Lower lobe of right lung (tissue), 2 donors: ENCODE results near the gene THTPA. TPM values are rescaled to one million over a fixed set of nuclear protein-coding genes. Genes with fewer than 3 reads are reported as not detected.

Experiments
- ATAC-seq, 2 donors: fragments of 200-7000 bp; cut with Tn5 transposase; one replicate each; pipeline ENCODE4 v1.9.1; 2020 to 2022; ENCODE audit warnings: mild to moderate bottlenecking in 2 of 2, moderate library complexity in 2 of 2
- DNase-seq: peaks from one replicate; pipeline ENCODE4 v3.0.0-alpha.2; 2020
- H3K27ac ChIP-seq: fragments of 200-600 bp; one replicate; pipeline ENCODE4 v1.8.0; 2022
- H3K27me3 ChIP-seq: fragments of 200-600 bp; one replicate; pipeline ENCODE4 v1.8.0; 2022; ENCODE audit warnings: low read depth
- H3K36me3 ChIP-seq: fragments of 200-600 bp; one replicate; pipeline ENCODE4 v1.8.0; 2022; ENCODE audit warnings: mild to moderate bottlenecking
- H3K4me1 ChIP-seq: fragments of 200-600 bp; one replicate; pipeline ENCODE4 v1.8.0; 2022
- H3K4me3 ChIP-seq: fragments of 200-600 bp; one replicate; pipeline ENCODE4 v1.8.0; 2022; ENCODE audit warnings: mild to moderate bottlenecking
- H3K9me3 ChIP-seq: fragments of 200-600 bp; one replicate; pipeline ENCODE4 v1.8.0; 2022
- intact Hi-C: fragments of 100-400 bp; cut with DNase I; formaldehyde crosslinking; loops from one replicate; pipeline ENCODE4 v1.11.0; 2022
- total RNA-seq: library from RNA; stranded (reverse); fragmentation: NEBNext Ultra II Directional; extraction: Animal tissue kit (Norgen Biotek cat#: 25700); gene quantifications from one replicate; pipeline ENCODE4 v1.2.1, GENCODE V29; 2021
- TF ChIP-seq, protein P1 (sequence below): fragments of 200-600 bp; IDR thresholded peaks from one replicate; pipeline ENCODE4 v1.8.0; 2022; ENCODE audit warnings: antibody characterized with exemption, mild to moderate bottlenecking
- donor health status: DM: no; HTN: yes; CAD: no; lungs with severe emphysema.

Gene THTPA
- total RNA-seq, 1 donor from 2014 or later, result 19.1 TPM

DNA sequence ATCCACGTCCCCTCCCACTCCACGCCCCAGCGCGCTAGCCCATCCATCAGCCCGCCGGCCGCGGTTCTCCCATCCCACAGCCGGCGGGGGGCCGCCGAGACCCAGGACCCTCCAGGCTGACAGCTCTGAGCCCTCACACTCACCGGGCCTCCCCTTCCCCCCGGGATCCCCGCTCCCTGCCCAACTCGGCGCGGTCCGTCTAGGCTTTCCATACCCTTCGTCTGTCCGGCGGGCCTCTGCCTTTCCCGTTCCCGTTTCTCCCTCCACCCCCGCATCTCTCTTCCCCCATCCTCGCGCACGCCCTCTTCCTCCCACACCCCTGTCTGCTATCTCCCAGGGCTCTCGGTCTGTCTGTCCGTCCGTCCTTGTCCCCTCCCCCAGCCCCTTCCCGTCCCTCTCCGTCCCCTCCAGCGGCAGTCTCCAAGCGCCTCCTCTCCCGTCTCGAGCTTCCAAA is 5.2 kb upstream of the THTPA start:
- intact Hi-C loops, result no loop called here
- ATAC-seq, result peak; percentile 27 to 28
- TF ChIP-seq, protein P1, sequence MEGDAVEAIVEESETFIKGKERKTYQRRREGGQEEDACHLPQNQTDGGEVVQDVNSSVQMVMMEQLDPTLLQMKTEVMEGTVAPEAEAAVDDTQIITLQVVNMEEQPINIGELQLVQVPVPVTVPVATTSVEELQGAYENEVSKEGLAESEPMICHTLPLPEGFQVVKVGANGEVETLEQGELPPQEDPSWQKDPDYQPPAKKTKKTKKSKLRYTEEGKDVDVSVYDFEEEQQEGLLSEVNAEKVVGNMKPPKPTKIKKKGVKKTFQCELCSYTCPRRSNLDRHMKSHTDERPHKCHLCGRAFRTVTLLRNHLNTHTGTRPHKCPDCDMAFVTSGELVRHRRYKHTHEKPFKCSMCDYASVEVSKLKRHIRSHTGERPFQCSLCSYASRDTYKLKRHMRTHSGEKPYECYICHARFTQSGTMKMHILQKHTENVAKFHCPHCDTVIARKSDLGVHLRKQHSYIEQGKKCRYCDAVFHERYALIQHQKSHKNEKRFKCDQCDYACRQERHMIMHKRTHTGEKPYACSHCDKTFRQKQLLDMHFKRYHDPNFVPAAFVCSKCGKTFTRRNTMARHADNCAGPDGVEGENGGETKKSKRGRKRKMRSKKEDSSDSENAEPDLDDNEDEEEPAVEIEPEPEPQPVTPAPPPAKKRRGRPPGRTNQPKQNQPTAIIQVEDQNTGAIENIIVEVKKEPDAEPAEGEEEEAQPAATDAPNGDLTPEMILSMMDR, result no peak
- Histone ChIP-seq H3K4me1 (peaks cover 19% of the 10 kb centered on the region), H3K27ac (peak overlapping the region; percentile 24), H3K27me3 (no peaks in the 10 kb centered on the region), H3K9me3 (no peaks in the 10 kb centered on the region), H3K4me3 (peak overlapping the region; percentile 76), H3K36me3 (no peaks in the 10 kb centered on the region)
- peak; percentile 60 for DNase-seq

DNA sequence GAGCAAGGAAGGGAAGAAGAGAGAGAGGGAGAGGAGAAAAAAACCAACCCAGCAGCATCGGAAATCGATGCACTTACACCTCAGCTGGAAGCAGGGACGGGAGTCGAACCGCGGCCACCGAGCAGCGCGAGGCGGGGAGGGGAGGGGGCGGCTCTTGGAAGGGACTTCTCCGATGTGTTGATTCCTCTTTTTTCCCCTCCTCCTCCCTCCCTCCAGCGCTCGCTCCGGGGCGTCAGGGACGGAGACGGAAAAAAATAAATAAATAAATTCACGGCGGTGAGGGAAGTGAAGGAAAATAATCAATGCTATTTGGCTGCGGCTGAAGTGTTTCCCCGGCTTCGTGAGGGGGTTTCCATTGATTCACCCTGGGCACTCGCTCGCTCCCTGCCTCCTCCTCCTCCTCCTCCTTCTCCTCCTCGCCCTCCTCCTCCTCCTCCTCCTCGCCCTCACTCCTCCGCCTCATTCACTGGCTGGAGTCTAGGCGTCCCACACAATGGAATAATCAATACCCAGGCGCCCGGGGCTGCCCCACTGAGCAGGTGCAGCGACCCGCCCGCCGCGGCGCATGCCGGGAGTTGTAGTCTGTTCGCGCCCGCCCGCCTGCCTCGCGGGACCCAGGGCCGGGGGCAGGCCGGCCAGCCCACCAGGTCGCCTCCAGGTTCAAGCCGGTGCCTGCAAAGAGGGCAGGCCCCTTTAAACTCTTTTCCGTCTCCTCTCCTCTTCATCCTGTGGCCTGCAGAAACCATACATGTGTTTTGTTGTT is 4.6 kb upstream of the THTPA start, which contains the start of gene ZFHX2:
Gene ZFHX2 (minus strand): TSS at position 500 of the 763 bp plus-strand sequence. CDS start 16,440 bp downstream, outside the sequence.
- H3K4me3 ChIP-seq, result peak within 1 kb of the TSS; percentile 76
- peaks cover 22% of the 10 kb centered on the region for H3K4me1 ChIP-seq
- H3K36me3 ChIP-seq, result no peaks in the 10 kb centered on the region
- no peaks in the 10 kb centered on the region for H3K27me3 ChIP-seq
- TF ChIP-seq, protein P1, result no peak
- intact Hi-C loops, result no loop called here
- no peaks in the 10 kb centered on the region for H3K9me3 ChIP-seq
- ATAC-seq (peak; percentile 70 to 82), DNase-seq (peak; percentile 84)
- H3K27ac ChIP-seq, result peak within 1 kb of the TSS; percentile 58

DNA sequence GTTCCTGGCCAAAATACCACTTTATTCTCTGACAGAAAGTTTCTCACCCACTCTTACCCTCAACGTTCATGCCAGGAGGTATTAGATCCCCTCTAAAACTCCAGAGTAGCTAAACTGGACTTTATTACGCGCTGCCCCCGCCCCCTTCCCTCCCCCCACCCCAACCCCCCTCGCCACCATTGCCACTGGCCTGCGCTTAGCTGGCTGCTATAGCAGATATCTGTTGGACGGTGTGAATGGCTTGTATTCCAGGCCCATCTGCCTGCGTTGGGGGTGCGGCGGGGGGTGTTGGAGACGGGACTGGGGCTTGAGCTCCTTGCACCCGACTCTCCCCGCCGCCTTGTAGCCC is 564 bp upstream of the THTPA start:
- ATAC-seq (peak in 1 of 2 donors; percentile 8), DNase-seq (no peak)
- intact Hi-C loops, result no loop called here
- Histone ChIP-seq H3K4me3 (peak overlapping the region; percentile 97), H3K9me3 (no peaks in the 10 kb centered on the region), H3K27me3 (no peaks in the 10 kb centered on the region), H3K27ac (peak overlapping the region; percentile 99), H3K4me1 (peaks cover 27% of the 10 kb centered on the region), H3K36me3 (peaks cover 28% of the 10 kb centered on the region)
- TF ChIP-seq, protein P1, result no peak

DNA sequence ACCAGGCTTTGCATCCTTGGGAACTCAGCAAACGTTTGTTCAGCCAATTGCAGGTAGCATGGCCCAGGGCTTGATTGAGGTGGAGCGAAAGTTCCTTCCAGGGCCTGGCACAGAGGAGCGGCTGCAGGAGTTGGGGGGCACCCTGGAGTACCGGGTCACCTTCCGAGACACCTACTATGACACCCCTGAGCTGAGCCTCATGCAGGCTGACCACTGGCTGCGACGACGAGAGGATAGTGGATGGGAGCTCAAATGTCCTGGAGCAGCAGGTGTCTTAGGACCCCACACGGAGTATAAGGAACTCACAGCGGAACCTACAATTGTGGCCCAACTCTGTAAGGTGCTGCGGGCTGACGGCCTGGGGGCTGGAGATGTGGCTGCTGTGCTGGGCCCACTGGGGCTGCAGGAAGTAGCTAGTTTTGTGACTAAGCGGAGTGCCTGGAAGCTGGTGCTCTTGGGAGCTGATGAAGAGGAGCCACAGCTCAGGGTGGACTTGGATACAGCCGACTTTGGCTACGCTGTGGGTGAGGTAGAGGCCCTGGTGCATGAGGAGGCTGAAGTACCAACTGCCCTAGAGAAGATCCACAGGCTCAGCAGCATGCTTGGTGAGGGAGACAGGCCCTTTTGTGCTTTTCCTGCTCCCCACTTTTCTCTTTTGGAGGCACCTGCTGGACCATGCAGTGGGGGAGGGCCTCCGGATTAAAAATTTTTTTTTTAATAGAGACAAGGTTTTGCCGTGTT is 799 bp downstream of the THTPA start:
- TF ChIP-seq, protein P1, result no peak
- H3K9me3 ChIP-seq, result no peaks in the 10 kb centered on the region
- peak overlapping the region; percentile 99 for H3K27ac ChIP-seq
- H3K4me3 ChIP-seq, result peak overlapping the region; percentile 97
- intact Hi-C loops, result no loop called here
- H3K36me3 ChIP-seq, result peaks cover 41% of the 10 kb centered on the region
- no peak for ATAC-seq
- H3K27me3 ChIP-seq, result no peaks in the 10 kb centered on the region
- no peak for DNase-seq
- peaks cover 20% of the 10 kb centered on the region for H3K4me1 ChIP-seq

DNA sequence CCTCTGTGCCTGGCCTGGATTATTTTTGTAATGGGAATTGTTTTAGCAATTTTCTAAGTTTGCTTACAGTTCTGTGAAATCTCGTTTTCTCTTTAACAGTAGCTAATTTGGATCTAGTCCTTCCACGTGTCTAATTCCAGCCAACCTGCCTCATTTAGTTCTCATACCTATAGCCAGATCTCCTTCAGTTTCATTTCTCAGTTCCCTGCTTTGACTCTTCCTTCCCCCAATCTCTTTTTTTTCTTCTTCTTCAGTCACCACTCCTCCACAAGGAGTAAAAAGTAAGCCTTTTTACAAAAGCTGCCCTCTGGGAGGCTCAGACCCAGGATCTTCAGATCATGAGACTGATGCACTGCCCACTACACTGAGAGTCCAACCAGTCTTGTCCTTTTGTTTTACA is 1.4 kb downstream of the THTPA start:
- intact Hi-C loops, result no loop called here
- no peak overlapping the region for H3K27ac ChIP-seq
- TF ChIP-seq, protein P1, result no peak

More for the DNA sequence above, 1.4 kb downstream of the THTPA start:
- DNase-seq (no peak), ATAC-seq (no peak)
- Histone ChIP-seq H3K36me3 (peaks cover 48% of the 10 kb centered on the region), H3K4me1 (peaks cover 18% of the 10 kb centered on the region), H3K27me3 (no peaks in the 10 kb centered on the region), H3K4me3 (no peak overlapping the region), H3K9me3 (no peaks in the 10 kb centered on the region)
